ENCODE data around the gene CDK2AP2. TPM values are rescaled to one million over a fixed set of nuclear protein-coding genes. Genes with fewer than 3 reads are reported as not detected.

CDK2AP2 gene
- total RNA-seq, 1 donor: 22.1 TPM

- DNase-seq (ENCODE audit: low read depth): no peak
- no peak for TF ChIP-seq CTCF (IDR thresholded peaks at IDR 0.05; ENCODE audit: insufficient read depth, low read length)
- no peak overlapping the region for H3K4me3 ChIP-seq (ENCODE audit: low read depth, low read length)
Observed at GRCh38 chr11:67544616-67545242, 36.8 kb upstream of the CDK2AP2 start.

GRCh38 chr11:67543585-67543984 is 35.6 kb upstream of the CDK2AP2 start:
- TF ChIP-seq CTCF (IDR thresholded peaks at IDR 0.05; ENCODE audit: insufficient read depth, low read length): no peak
- DNase-seq (ENCODE audit: low read depth): no peak
- H3K4me3 ChIP-seq (ENCODE audit: low read depth, low read length): no peak overlapping the region

DNA sequence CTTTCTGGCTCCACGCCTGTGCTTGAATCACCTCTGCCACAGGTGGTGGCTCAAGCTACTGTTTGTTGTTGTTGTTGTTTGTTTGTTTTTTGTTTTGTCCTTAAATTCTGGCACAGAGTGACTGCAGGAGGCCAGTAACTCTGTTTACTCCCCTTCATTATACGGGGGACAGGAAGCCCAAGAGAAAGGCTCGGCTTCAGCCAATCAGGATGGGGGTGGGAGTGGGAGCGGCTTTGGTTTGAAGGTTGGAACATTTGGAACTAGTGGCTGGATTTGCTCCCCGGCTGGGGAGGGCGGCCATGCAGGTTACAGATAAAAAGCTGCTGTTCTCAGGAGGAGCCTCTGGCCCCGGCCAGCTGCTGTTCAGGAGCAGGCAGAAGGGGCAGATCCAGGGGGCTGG is 35.0 kb upstream of the CDK2AP2 start:
- no peak for DNase-seq (ENCODE audit: low read depth)
- TF ChIP-seq CTCF (IDR thresholded peaks at IDR 0.05; ENCODE audit: insufficient read depth, low read length): no peak
- H3K4me3 ChIP-seq (ENCODE audit: low read depth, low read length): no peak overlapping the region

GRCh38 chr11:67542169-67542568 is 34.2 kb upstream of the CDK2AP2 start:
- H3K4me3 ChIP-seq (ENCODE audit: low read depth, low read length): no peak overlapping the region
- no peak for DNase-seq (ENCODE audit: low read depth)

GRCh38 chr11:67541198-67541597 is 33.2 kb upstream of the CDK2AP2 start:
- no peak for TF ChIP-seq CTCF (IDR thresholded peaks at IDR 0.05; ENCODE audit: insufficient read depth, low read length)
- DNase-seq (ENCODE audit: low read depth): no peak
- no peak overlapping the region for H3K4me3 ChIP-seq (ENCODE audit: low read depth, low read length)

More at GRCh38 chr11:67542169-67542568, 34.2 kb upstream of the CDK2AP2 start:
- TF ChIP-seq CTCF (IDR thresholded peaks at IDR 0.05; ENCODE audit: insufficient read depth, low read length): no peak

DNA sequence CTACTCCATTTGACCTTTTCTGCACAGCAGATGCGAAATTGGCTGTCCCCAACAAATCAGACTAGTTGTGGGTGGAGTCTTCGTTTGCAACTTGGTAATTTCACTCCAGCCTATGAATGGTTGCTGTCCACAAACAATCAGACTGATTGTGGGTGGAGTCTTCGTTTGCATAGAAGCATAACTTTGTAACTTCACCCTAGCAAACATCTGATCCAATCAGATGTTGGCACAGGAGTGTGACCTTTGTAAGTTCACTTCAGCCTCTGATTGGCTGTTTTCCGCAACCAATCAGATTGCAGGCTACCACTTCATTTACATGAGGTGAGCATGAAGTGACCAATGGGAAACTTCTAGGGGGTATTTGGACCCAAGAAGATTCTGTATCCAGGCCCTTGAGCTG is 31.6 kb upstream of the CDK2AP2 start:
- no peak for DNase-seq (ENCODE audit: low read depth)
- TF ChIP-seq CTCF (IDR thresholded peaks at IDR 0.05; ENCODE audit: insufficient read depth, low read length): no peak
- H3K4me3 ChIP-seq (ENCODE audit: low read depth, low read length): no peak overlapping the region
